BLaER1 treated with 17β-estradiol and CSF1 and Interleukin-3, amounts not matched to agents 10 nM and 100 nM (cell line): ENCODE data around the gene TECPR1.
A peak's percentile ranks its signal among the peaks of the same experiment; 100 is the strongest.

Source experiments
- H3K27ac ChIP-seq, 11 experiments: shearing (Covaris generic); formaldehyde crosslinking; 2 replicates each; pipeline ENCODE4 v1.8.1; 2022
- H3K27me3 ChIP-seq, 11 experiments: shearing (Covaris generic); formaldehyde crosslinking; 2 replicates each; pipeline ENCODE4 v1.8.1; 2022
- H3K36me3 ChIP-seq, 11 experiments: shearing (Covaris generic); formaldehyde crosslinking; 2 replicates each; pipeline ENCODE4 v1.8.1; 2022
- H3K4me1 ChIP-seq, 10 experiments: shearing (Covaris generic); formaldehyde crosslinking; 2 replicates each; pipeline ENCODE4 v1.8.1; 2022
- H3K4me2 ChIP-seq, 11 experiments: shearing (Covaris generic); formaldehyde crosslinking; 2 replicates each; pipeline ENCODE4 v1.8.1; 2022
- H3K4me3 ChIP-seq, 10 experiments: shearing (Covaris generic); formaldehyde crosslinking; 2 replicates each; pipeline ENCODE4 v1.8.1; 2022
- H3K9ac ChIP-seq, 11 experiments: shearing (Covaris generic); formaldehyde crosslinking; 2 replicates each; pipeline ENCODE4 v1.8.1; 2022
- H3K9me3 ChIP-seq, 11 experiments: shearing (Covaris generic); formaldehyde crosslinking; replicated peaks in 1 of 11; 2 replicates each; pipeline ENCODE4 v1.8.1; 2022
- H4K20me1 ChIP-seq, 11 experiments: shearing (Covaris generic); formaldehyde crosslinking; 2 replicates each; pipeline ENCODE4 v1.8.1; 2022
- Cebpa-rat ChIP-seq, 11 experiments: shearing (Covaris generic); IDR thresholded peaks; 2 replicates each; pipeline ENCODE4 v1.8.1; 2022

TECPR1 gene

GRCh38 chr7:98216941-98217622 is 35.0 kb downstream of the TECPR1 start:
- Histone ChIP-seq H3K36me3 (peaks cover 0 to 62% (median 16%) of the 10 kb centered on the region in 11 experiments; a peak in 15 of 22 replicates), H3K4me1 (peaks cover 15 to 30% (median 19%) of the 10 kb centered on the region in 10 experiments), H3K9ac (peak overlapping the region in 3 of 11 experiments; percentile 43 to 64 (median 61); a peak in 3 of 22 replicates), H3K27ac (peak overlapping the region in 4 of 11 experiments; percentile 46 to 72 (median 60); a peak in 6 of 22 replicates), H4K20me1 (peaks cover 0 to 70% (median 9%) of the 10 kb centered on the region in 11 experiments; a peak in 11 of 22 replicates), H3K27me3 (peaks cover 0 to 1% (median 0%) of the 10 kb centered on the region in 11 experiments; a peak in 2 of 22 replicates), H3K4me2 (peak overlapping the region; percentile 74 to 97 (median 90)), H3K4me3 (peak overlapping the region in 1 of 10 experiments; percentile 19; a peak in 1 of 20 replicates), H3K9me3 (no peaks in the 10 kb centered on the region)
- TF ChIP-seq Cebpa-rat (IDR thresholded peaks at IDR 0.05) = no peak

- Histone ChIP-seq H4K20me1 (peaks cover 0 to 68% (median 9%) of the 10 kb centered on the region in 11 experiments; a peak in 11 of 22 replicates), H3K4me2 (no peak overlapping the region), H3K9ac (no peak overlapping the region), H3K36me3 (peaks cover 0 to 49% (median 7%) of the 10 kb centered on the region in 11 experiments; a peak in 11 of 22 replicates), H3K27me3 (peaks cover 0 to 8% (median 0%) of the 10 kb centered on the region in 11 experiments; a peak in 4 of 22 replicates), H3K4me1 (peaks cover 16 to 37% (median 21%) of the 10 kb centered on the region in 10 experiments), H3K4me3 (no peak overlapping the region), H3K27ac (no peak overlapping the region), H3K9me3 (no peaks in the 10 kb centered on the region)
- no peak for TF ChIP-seq Cebpa-rat (IDR thresholded peaks at IDR 0.05)
Observed at GRCh38 chr7:98215561-98216495, 36.2 kb downstream of the TECPR1 start.

GRCh38 chr7:98214811-98215321 is 37.2 kb downstream of the TECPR1 start:
- no peak overlapping the region for H3K27ac ChIP-seq
- H3K4me3 ChIP-seq = no peak overlapping the region
- peaks cover 0 to 41% (median 7%) of the 10 kb centered on the region in 11 experiments; a peak in 11 of 22 replicates for H3K36me3 ChIP-seq
- H3K4me2 ChIP-seq = no peak overlapping the region
- H4K20me1 ChIP-seq = peaks cover 0 to 71% (median 9%) of the 10 kb centered on the region in 11 experiments; a peak in 12 of 22 replicates
- no peaks in the 10 kb centered on the region for H3K9me3 ChIP-seq
- no peak for TF ChIP-seq Cebpa-rat (IDR thresholded peaks at IDR 0.05)
- no peak overlapping the region for H3K9ac ChIP-seq
- H3K27me3 ChIP-seq = peaks cover 0 to 14% (median 0%) of the 10 kb centered on the region in 11 experiments; a peak in 5 of 22 replicates
- peaks cover 16 to 35% (median 21%) of the 10 kb centered on the region in 10 experiments for H3K4me1 ChIP-seq

- Histone ChIP-seq H3K9ac (no peak overlapping the region), H3K4me3 (no peak overlapping the region), H4K20me1 (peaks cover 0 to 73% (median 12%) of the 10 kb centered on the region in 11 experiments; a peak in 13 of 22 replicates), H3K4me2 (no peak overlapping the region), H3K27ac (no peak overlapping the region), H3K36me3 (peaks cover 0 to 34% (median 7%) of the 10 kb centered on the region in 11 experiments; a peak in 11 of 22 replicates), H3K27me3 (peaks cover 0 to 15% (median 0%) of the 10 kb centered on the region in 11 experiments; a peak in 5 of 22 replicates), H3K9me3 (no peaks in the 10 kb centered on the region), H3K4me1 (peaks cover 16 to 29% (median 21%) of the 10 kb centered on the region in 10 experiments)
- TF ChIP-seq Cebpa-rat (IDR thresholded peaks at IDR 0.05) = no peak
Observed at GRCh38 chr7:98213888-98214810, 37.9 kb downstream of the TECPR1 start.

GRCh38 chr7:98213296-98213887 is 38.6 kb downstream of the TECPR1 start:
- Histone ChIP-seq H3K4me2 (no peak overlapping the region), H3K4me3 (no peak overlapping the region), H3K9ac (no peak overlapping the region), H4K20me1 (peaks cover 0 to 78% (median 12%) of the 10 kb centered on the region in 11 experiments; a peak in 14 of 22 replicates), H3K4me1 (peaks cover 13 to 27% (median 18%) of the 10 kb centered on the region in 10 experiments), H3K27ac (no peak overlapping the region), H3K27me3 (peaks cover 0 to 15% (median 0%) of the 10 kb centered on the region in 11 experiments; a peak in 5 of 22 replicates), H3K9me3 (no peaks in the 10 kb centered on the region), H3K36me3 (peaks cover 0 to 33% (median 7%) of the 10 kb centered on the region in 11 experiments; a peak in 11 of 22 replicates)
- TF ChIP-seq Cebpa-rat (IDR thresholded peaks at IDR 0.05) = no peak

GRCh38 chr7:98212532-98213041 is 39.4 kb downstream of the TECPR1 start:
- Histone ChIP-seq H3K27ac (no peak overlapping the region), H3K9me3 (no peaks in the 10 kb centered on the region), H3K27me3 (peaks cover 0 to 15% (median 0%) of the 10 kb centered on the region in 11 experiments; a peak in 5 of 22 replicates), H3K4me3 (no peak overlapping the region), H3K9ac (no peak overlapping the region), H3K4me1 (peaks cover 5 to 19% (median 10%) of the 10 kb centered on the region in 10 experiments), H3K4me2 (no peak overlapping the region), H4K20me1 (peaks cover 0 to 71% (median 12%) of the 10 kb centered on the region in 11 experiments; a peak in 15 of 22 replicates), H3K36me3 (peaks cover 0 to 31% (median 12%) of the 10 kb centered on the region in 11 experiments; a peak in 17 of 22 replicates)
- TF ChIP-seq Cebpa-rat (IDR thresholded peaks at IDR 0.05) = no peak
